ENCODE results near the gene CRTAP. TPM values are rescaled to one million over a fixed set of nuclear protein-coding genes. Genes with fewer than 3 reads are reported as not detected.

Gene CRTAP
- total and polyA plus RNA-seq, 2 of the 13 experiments (the other 11 are each of a cell fraction or from before 2014, with no cell fraction given): 54.2 to 119 TPM

- no peak for TF ChIP-seq ZNF646 (CRISPR knock-in tag; IDR thresholded peaks at IDR 0.05)
- TF ChIP-seq CEBPG (CRISPR knock-in tag; IDR thresholded peaks at IDR 0.05): 0 out of 2 replicates have a peak, but pooled peaks have one; percentile 17
- peak; percentile 47; the same call in 1 of the 2 replicates for TF ChIP-seq MIXL1 (CRISPR knock-in tag; IDR thresholded peaks at IDR 0.05)
- TF ChIP-seq MXD3 (CRISPR knock-in tag; IDR thresholded peaks at IDR 0.05): no peak
- TF ChIP-seq NR3C1 (CRISPR knock-in tag; IDR thresholded peaks at IDR 0.05): no peak
- TF ChIP-seq NCOR1 (IDR thresholded peaks at IDR 0.05; ENCODE audit: borderline replicate concordance, low read length): peak; percentile 60; the same call in 1 of the 2 replicates
- peak; percentile 96 for TF ChIP-seq BHLHE40 (IDR thresholded peaks at IDR 0.05; ENCODE audit: low read length)
- TF ChIP-seq ZZZ3 (CRISPR knock-in tag; IDR thresholded peaks at IDR 0.05; ENCODE audit: borderline replicate concordance): no peak
- TF ChIP-seq FOXP1 (IDR thresholded peaks at IDR 0.05): no peak
- TF ChIP-seq FOXP1 (CRISPR knock-in tag; IDR thresholded peaks at IDR 0.05): peak; percentile 48; the same call in 1 of the 2 replicates
- no peak for TF ChIP-seq TOPORS (CRISPR knock-in tag; IDR thresholded peaks at IDR 0.05)
- 0 out of 2 replicates have a peak, but pooled peaks have one; percentile 24 for TF ChIP-seq RNF2 (conservative IDR thresholded peaks at IDR 0.05; ENCODE audit: low read depth)
- TF ChIP-seq ESRRA (CRISPR knock-in tag; IDR thresholded peaks at IDR 0.05; ENCODE audit: low read depth): no peak
- peak; percentile 40; the same call in 1 of the 2 replicates for TF ChIP-seq ZMYM3 (CRISPR knock-in tag; IDR thresholded peaks at IDR 0.05)
- TF ChIP-seq HOXA5 (CRISPR knock-in tag; IDR thresholded peaks at IDR 0.05): no peak
- TF ChIP-seq, protein P1, sequence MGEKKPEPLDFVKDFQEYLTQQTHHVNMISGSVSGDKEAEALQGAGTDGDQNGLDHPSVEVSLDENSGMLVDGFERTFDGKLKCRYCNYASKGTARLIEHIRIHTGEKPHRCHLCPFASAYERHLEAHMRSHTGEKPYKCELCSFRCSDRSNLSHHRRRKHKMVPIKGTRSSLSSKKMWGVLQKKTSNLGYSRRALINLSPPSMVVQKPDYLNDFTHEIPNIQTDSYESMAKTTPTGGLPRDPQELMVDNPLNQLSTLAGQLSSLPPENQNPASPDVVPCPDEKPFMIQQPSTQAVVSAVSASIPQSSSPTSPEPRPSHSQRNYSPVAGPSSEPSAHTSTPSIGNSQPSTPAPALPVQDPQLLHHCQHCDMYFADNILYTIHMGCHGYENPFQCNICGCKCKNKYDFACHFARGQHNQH (CRISPR knock-in tag; IDR thresholded peaks at IDR 0.05): no peak
- no peak for TF ChIP-seq AFF4 (CRISPR knock-in tag; IDR thresholded peaks at IDR 0.05)
- no peak for TF ChIP-seq ZNF253 (CRISPR knock-in tag; IDR thresholded peaks at IDR 0.05; ENCODE audit: borderline replicate concordance)
- TF ChIP-seq ZNF501 (CRISPR knock-in tag; IDR thresholded peaks at IDR 0.05): no peak
Measured at GRCh38 chr3:33181229-33181628, 67.4 kb downstream of the CRTAP start (continued).

Measured in HepG2 (cell line).